ENCODE data around the gene ITPR1.

GRCh38 chr3:4800595-4800994 is 307.4 kb downstream of the ITPR1 start:
- no peak for TF ChIP-seq EZH2 (IDR thresholded peaks at IDR 0.05; ENCODE audit: low read length, unreplicated experiment)
- no peak for TF ChIP-seq CTCF (conservative IDR thresholded peaks at IDR 0.05; ENCODE audit: low read depth, low read length)
